DMS53 treated with DMSO at 0.1 percent for 48 hours (cell line): ENCODE data around the gene CTNNA3.
"Not testable (repeated sequence)": the region's sequence is repeated elsewhere in the genome, so short reads cannot be mapped to it uniquely, and the experiment has no call there.

Source experiments
- DNase-seq: peaks from one replicate; lab custom pipeline; 2025; ENCODE audit not compliant: unreplicated experiment; lab: John Stamatoyannopoulos, UW

Gene CTNNA3

GRCh38 chr10:66335753-66336152, 1360.2 kb downstream of the CTNNA3 start:
- not testable (repeated sequence) for DNase-seq

GRCh38 chr10:66329147-66329546, 1366.8 kb downstream of the CTNNA3 start:
- no peak for DNase-seq

- DNase-seq, result no peak
Measured at GRCh38 chr10:66326876-66327275, 1369.1 kb downstream of the CTNNA3 start.

GRCh38 chr10:66322777-66323176, 1373.2 kb downstream of the CTNNA3 start:
- no peak for DNase-seq

- DNase-seq, result no peak
Measured at GRCh38 chr10:66321723-66322665, 1374.0 kb downstream of the CTNNA3 start.

- no peak for DNase-seq
Measured at GRCh38 chr10:66318761-66319160, 1377.2 kb downstream of the CTNNA3 start.

- no peak for DNase-seq
Measured at GRCh38 chr10:66307826-66308225, 1388.2 kb downstream of the CTNNA3 start.

GRCh38 chr10:66301078-66301477, 1394.9 kb downstream of the CTNNA3 start:
- DNase-seq, result no peak

GRCh38 chr10:66295602-66296001, 1400.4 kb downstream of the CTNNA3 start:
- no peak for DNase-seq

- DNase-seq, result no peak
Measured at GRCh38 chr10:66294538-66294937, 1401.5 kb downstream of the CTNNA3 start.

GRCh38 chr10:66292922-66293321, 1403.1 kb downstream of the CTNNA3 start:
- no peak for DNase-seq

GRCh38 chr10:66292456-66292855, 1403.5 kb downstream of the CTNNA3 start:
- no peak for DNase-seq

GRCh38 chr10:66291133-66291532, 1404.9 kb downstream of the CTNNA3 start:
- DNase-seq, result no peak

- no peak for DNase-seq
Measured at GRCh38 chr10:66284621-66285020, 1411.4 kb downstream of the CTNNA3 start.

GRCh38 chr10:66283874-66284464, 1412.0 kb downstream of the CTNNA3 start:
- no peak for DNase-seq

- DNase-seq, result no peak
Measured at GRCh38 chr10:66283064-66283463, 1412.9 kb downstream of the CTNNA3 start.

GRCh38 chr10:66281327-66281726, 1414.7 kb downstream of the CTNNA3 start:
- no peak for DNase-seq

GRCh38 chr10:66277481-66277880, 1418.5 kb downstream of the CTNNA3 start:
- DNase-seq, result no peak

GRCh38 chr10:66273966-66274519, 1422.0 kb downstream of the CTNNA3 start:
- no peak for DNase-seq

GRCh38 chr10:66265398-66265797, 1430.6 kb downstream of the CTNNA3 start:
- DNase-seq, result no peak

GRCh38 chr10:66259836-66260235, 1436.2 kb downstream of the CTNNA3 start:
- no peak for DNase-seq

GRCh38 chr10:66258693-66259092, 1437.3 kb downstream of the CTNNA3 start:
- no peak for DNase-seq
